Retinal pigment epithelial cell (primary cell): Measurements from ENCODE around the gene BCL2L12.
A peak's percentile ranks its signal among the peaks of the same experiment; 100 is the strongest.

Experiments
- DNase-seq: peaks from one replicate; pipeline ENCODE4 v3.0.0-alpha.2; 2010; ENCODE audit warnings: low read depth
- H3K4me3 ChIP-seq: 2 replicates; pipeline ENCODE4 v1.5.1; 2011; ENCODE audit warnings: mild to moderate bottlenecking, low read length, control low read depth, moderate library complexity
- TF ChIP-seq, protein P1 (sequence below): conservative IDR thresholded peaks from 2 replicates; pipeline ENCODE4 v1.5.1; 2011; ENCODE audit warnings: low read depth, low read length, control low read depth, inconsistent platforms

Gene BCL2L12

DNA sequence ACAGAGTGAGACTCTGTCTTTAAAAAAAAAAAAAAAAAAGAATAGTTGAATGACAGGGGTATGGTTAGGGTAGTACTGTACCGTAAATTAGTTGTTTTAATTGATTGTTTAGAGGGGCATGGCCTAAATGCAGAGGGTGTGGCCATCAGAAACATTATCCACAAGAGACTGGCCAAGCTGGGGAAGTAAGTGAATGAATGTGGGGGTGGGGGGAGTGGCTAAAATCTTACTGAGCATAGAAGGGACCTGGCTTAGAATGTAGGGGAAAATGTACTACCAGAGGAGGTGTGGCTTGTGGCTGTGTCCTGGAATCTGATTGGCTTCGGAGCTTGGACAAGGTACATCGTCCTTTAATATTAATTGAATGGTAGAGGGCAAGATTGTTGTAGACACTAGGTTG lies 3.8 kb downstream of the BCL2L12 start:
- TF ChIP-seq, protein P1, sequence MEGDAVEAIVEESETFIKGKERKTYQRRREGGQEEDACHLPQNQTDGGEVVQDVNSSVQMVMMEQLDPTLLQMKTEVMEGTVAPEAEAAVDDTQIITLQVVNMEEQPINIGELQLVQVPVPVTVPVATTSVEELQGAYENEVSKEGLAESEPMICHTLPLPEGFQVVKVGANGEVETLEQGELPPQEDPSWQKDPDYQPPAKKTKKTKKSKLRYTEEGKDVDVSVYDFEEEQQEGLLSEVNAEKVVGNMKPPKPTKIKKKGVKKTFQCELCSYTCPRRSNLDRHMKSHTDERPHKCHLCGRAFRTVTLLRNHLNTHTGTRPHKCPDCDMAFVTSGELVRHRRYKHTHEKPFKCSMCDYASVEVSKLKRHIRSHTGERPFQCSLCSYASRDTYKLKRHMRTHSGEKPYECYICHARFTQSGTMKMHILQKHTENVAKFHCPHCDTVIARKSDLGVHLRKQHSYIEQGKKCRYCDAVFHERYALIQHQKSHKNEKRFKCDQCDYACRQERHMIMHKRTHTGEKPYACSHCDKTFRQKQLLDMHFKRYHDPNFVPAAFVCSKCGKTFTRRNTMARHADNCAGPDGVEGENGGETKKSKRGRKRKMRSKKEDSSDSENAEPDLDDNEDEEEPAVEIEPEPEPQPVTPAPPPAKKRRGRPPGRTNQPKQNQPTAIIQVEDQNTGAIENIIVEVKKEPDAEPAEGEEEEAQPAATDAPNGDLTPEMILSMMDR, result no peak
- H3K4me3 ChIP-seq, result no peak overlapping the region
- DNase-seq, result no peak

DNA sequence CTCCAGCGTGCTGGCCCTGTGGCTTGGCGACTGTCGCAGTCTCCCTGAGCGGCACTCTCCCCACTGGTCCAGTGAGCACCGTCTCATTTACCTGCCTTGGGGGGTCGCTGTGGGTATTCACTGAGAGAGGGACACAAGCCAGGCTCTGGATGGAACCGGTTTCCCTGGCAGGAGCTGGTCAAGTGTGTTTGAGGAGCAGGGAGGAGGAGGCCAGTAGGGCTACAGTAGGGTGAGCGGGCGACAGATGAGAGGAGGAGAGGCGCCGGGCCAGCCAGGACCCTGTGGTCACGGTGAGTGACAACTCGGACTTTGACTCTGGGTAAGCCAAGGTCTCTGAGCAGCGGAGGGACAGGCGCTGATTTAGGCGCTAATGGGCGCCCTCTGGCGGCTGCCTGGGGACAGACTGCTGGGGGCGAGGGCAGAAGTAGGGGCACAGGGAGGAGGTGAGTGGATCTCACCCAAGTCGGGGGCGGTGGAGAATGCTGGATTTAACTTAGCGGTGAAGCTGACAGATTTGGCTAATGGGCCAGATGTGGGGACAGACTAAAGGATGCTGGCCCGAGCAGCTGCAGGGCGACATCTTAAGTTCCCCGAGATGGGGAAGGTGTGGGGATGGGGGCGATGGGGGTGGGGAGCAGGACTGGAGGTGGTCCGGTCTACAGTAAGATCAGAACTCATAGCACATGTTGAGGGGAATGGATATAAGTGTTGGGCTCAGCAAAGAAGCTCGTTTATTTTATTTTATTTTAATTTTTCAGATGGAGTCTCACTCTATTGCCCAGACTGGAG lies 6.6 kb downstream of the BCL2L12 start:
- peak overlapping the region; percentile 39 for H3K4me3 ChIP-seq
- TF ChIP-seq, protein P1, result peak; percentile 98
- DNase-seq, result no peak

DNA sequence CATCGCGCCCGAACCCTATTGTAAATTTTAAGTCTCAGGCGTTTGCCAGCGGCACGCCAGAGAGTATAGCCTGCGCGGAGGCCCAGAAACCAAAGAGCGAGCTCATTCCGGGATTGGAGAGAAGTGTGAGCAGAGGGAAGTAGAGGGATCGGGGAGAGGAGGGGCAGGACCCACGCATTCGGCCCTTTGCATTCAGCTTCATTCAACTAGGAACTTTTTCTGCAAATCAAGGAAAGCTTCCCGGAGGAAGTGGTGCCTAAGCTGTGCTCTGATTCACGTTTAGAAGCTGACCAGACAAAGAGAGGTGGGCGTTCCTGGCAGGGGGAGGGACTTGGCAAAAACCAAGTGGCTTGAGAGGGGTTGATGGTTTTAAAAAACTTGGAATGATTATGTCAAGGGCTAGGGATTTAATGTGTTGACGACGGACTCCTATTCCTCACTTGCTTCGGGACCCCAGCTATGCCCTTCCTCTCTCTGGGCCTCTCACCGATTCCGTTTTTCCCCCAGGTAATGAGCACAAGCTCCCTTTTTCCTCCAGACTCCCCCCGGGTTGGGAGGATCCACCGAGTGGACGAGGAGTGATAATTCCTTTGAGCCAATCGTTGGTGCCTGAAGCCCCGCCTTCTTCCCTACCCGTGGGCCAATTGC lies 10.5 kb downstream of the BCL2L12 start:
- peak; percentile 87 for DNase-seq
- TF ChIP-seq, protein P1, result no peak

DNA sequence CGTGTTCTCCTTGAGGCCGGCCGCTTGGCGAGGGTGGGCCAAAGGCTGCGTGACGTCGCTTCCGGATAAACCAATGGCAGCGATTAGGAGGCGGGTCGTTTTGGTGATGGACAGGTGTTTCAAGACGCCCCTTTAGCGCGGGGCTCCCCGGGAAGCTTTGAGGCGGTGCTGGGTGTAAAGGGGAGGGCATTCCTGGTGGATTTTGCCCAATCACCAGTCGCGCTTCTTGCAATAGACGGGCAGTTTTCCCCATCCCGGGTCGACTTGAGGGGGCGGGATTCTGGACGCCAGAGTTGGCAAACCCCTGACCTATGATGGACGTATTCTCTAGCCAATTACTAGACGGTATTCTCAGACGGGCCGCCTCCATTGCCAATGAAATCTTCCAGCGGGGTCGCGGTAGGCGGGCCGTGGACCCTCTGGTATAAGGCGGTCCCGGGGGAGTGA lies 11.1 kb downstream of the BCL2L12 start:
- H3K4me3 ChIP-seq, result peak overlapping the region; percentile 98
- TF ChIP-seq, protein P1, result no peak
- peak; percentile 100 for DNase-seq

More for the DNA sequence above, 10.5 kb downstream of the BCL2L12 start:
- H3K4me3 ChIP-seq, result peak overlapping the region; percentile 47

DNA sequence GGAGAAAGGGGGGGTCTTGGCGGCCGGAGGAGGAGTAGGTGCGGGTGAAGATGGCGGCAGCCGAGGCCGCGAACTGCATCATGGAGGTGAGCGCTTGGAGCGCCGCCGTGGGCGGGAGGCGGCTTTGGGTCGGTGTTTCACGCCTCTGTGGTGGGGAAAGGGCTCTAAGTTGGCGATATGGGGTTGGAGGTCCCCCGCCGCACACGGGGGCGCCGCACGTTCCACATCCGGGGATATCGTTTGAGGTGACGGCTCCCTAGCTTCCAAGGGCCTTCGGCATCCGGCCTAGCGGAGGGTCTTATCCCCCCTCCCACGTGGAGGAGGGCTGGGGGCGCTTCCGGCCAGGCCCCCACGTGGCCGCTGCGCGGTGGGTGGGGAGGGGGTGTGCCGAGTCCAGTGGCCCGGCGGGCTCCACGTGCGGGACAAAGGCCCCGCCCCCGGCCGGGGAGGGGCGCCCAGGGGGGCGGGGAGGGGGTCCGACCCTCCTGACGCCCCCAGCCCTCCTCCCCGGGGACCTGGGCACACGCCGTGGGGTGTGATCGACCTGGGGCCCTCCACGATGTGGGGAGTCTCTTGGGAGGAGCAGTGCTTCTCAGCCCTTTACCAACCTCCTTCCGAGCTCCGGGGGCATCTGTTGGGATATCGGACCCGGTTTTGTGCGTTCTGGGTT lies 11.6 kb downstream of the BCL2L12 start, which contains the start of gene PRMT1:
Gene PRMT1, plus strand, starts transcription at position 41 of the 670 bp plus-strand sequence. Its CDS starts 10 bp downstream, at position 51.
- DNase-seq, result no peak
- TF ChIP-seq, protein P1, result no peak
- H3K4me3 ChIP-seq, result peak within 1 kb of the TSS; percentile 98

DNA sequence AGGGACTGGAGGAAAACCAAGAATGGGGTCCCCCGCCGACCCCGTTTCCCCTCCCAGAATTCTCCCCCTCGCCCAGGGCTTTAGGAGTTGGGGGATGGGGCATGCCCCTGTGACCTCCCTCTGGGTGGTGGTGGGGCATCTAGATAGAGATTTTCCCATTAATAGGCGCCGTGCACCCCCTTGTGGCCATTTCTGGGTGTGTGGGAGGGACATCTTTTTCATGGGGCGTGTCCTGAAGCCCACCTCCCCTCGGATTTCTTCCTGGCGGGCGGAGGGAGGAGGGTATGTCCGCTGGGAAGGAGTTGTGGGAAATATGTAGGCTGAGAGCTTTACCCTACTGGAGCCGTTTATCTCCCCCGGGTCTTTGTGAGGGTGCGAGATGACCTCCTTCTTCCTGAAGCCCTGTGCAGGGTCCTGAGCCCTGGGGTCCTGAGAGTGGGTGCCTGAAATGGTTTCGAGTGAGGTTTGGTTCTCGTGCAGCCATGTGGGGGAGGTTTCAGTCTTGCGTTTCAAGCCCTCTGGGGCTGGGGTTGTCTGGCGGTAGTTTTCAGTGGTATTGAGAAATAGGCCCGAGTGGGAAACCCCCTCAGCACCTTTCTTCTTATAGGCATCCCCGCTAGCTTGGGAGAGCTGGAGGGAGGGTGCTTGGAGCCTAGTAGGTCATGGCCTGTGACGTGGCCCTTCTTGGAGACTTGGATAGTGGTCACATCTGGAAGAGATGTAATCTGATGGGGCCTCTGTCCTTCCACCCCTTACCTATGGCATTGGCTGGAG lies 12.4 kb downstream of the BCL2L12 start:
- no peak for DNase-seq
- TF ChIP-seq, protein P1, result peak; percentile 74
- peak overlapping the region; percentile 98 for H3K4me3 ChIP-seq
